ENCODE measurements around the gene MYO1A. TPM values are rescaled to one million over a fixed set of nuclear protein-coding genes. Genes with fewer than 3 reads are reported as not detected.

Gene MYO1A
- total and polyA plus RNA-seq, 10 of the 15 experiments (the other 5 are each of a cell fraction or from before 2014, with no cell fraction given), result 0.01 to 0.34 (median 0.15) TPM; not detected in 2

DNA sequence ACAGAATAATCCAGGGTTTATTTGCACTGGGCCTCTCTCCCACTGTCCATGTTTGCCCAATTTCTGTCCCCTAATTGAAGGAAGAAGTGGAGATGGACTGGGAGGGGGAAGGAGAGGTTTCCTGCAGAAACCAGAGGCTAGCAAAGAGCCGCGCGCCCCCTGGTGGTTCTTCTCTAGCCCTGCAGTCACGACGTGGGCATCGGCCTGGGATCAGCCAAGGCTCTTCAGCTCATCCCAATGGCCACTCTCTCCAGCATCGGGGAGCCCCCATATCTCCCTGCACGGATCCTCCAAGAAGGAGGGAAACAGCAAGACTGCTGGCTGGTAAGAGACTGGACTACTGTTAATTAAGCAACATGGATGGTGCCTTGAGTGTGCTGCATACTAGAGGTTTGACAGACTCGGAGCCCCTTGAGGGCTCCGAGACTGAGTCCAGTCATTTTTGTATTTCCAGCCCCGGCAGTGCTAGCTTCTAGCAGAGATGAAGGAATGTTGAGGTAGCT lies 62.3 kb downstream of the MYO1A start:
- peak; percentile 18 for FAIRE-seq
- Histone ChIP-seq H4K20me1 (ENCODE audit: control insufficient read depth, insufficient read depth) (no peaks in the 10 kb centered on the region), H3K27me3 (replicated peaks in 1 of 2; ENCODE audit: control insufficient read depth in 2 of 2, insufficient read depth in 2 of 2, low read length in 1 of 2) (no peaks in the 10 kb centered on the region), H3K4me1 (ENCODE audit: control insufficient read depth, insufficient read depth, low read length) (peaks cover 18% of the 10 kb centered on the region), H2AFZ (ENCODE audit: control insufficient read depth, low read depth, low read length) (peak overlapping the region; percentile 31; the same call in 1 of the 2 replicates), H3K9ac (ENCODE audit: control insufficient read depth, insufficient read depth, low read length) (no peak overlapping the region), H3K79me2 (ENCODE audit: control insufficient read depth, insufficient read depth, low read length) (no peaks in the 10 kb centered on the region), H3K4me3 (no peak overlapping the region), H3K4me2 (ENCODE audit: control insufficient read depth, insufficient read depth) (no peak overlapping the region), H3K9me3 (replicated peaks; ENCODE audit: control insufficient read depth, insufficient read depth, low read length) (no peaks in the 10 kb centered on the region), H3K27ac (ENCODE audit: control insufficient read depth, insufficient read depth) (no peak overlapping the region), H3K36me3 (ENCODE audit: control insufficient read depth in 2 of 2, insufficient read depth in 2 of 2, low read length in 1 of 2) (no peaks in the 10 kb centered on the region)
- ChIA-PET RAD21 (ENCODE audit: unreplicated experiment) (interaction anchor here (0.6 to 4.2 kb wide), 14 partner anchors 11 to 351 kb away, joined by 3 to 29 read pairs (median 4); partner anchors contain the start of genes HSD17B6 and STAT6), POLR2A (interaction anchor here (0.6 kb wide), 1 partner anchor 210 kb away, joined by 5 read pairs; no protein-coding TSS in a partner anchor), SMC1A (ENCODE audit: uncharacterized antibody, unreplicated experiment) (interaction anchor here (0.9 to 3.5 kb wide), 10 partner anchors 13 to 371 kb away, joined by 3 to 37 read pairs (median 8); partner anchors contain the start of genes HSD17B6 and ZBTB39), CTCF (interaction anchor here (0.6 to 4.9 kb wide), 24 partner anchors 11 to 683 kb away, joined by 3 to 144 read pairs (median 4); partner anchors contain the start of genes HSD17B6, NACA, STAT6 and ZBTB39)
- DNase-seq (ENCODE audit: low read depth, low spot score), result no peak
- BruUV-seq (replicated peaks), result no TSS peak
- intact Hi-C loops (cut with micrococcal nuclease; ENCODE audit: unreplicated experiment) (loop anchor here (1.0 kb wide), 2 partner anchors 147 to 230 kb away; no protein-coding TSS in a partner anchor), in situ Hi-C loops (cut with MboI) (loop anchor here (5.0 kb wide), 1 partner anchor 150 kb away; no protein-coding TSS in a partner anchor)
- WGBS (ENCODE audit: insufficient coverage, insufficient replicate concordance, low lambda C conversion rate, missing lambda C conversion rate), result 11% methylated on average over 11 of the region's 11 CpGs
- peak; percentile 90 for ATAC-seq
- TF ChIP-seq IKZF1 (conservative IDR thresholded peaks at IDR 0.05), result no peak
- no peak for TF ChIP-seq ETV6 (conservative IDR thresholded peaks at IDR 0.05 in 1 of 2, IDR thresholded peaks at IDR 0.05 in 1 of 2; ENCODE audit: borderline replicate concordance in 1 of 2, low read depth in 1 of 2)
- TF ChIP-seq ZSCAN29 (IDR thresholded peaks at IDR 0.05), result no peak
- TF ChIP-seq MEF2B (IDR thresholded peaks at IDR 0.05; ENCODE audit: partially characterized antibody, poor library complexity, severe bottlenecking), result no peak
- TF ChIP-seq ZNF24 (IDR thresholded peaks at IDR 0.05), result peak; percentile 6; the same call in 1 of the 2 replicates
- peak; percentile 67; the same call in 1 of the 2 replicates for TF ChIP-seq YY1 (IDR thresholded peaks at IDR 0.05; ENCODE audit: low read depth, low read length)
- TF ChIP-seq ASH2L (IDR thresholded peaks at IDR 0.05; ENCODE audit: borderline replicate concordance, low read depth), result no peak
- TF ChIP-seq IKZF2 (IDR thresholded peaks at IDR 0.05), result no peak
- TF ChIP-seq HCFC1 (IDR thresholded peaks at IDR 0.05; ENCODE audit: low read length), result no peak
- 0 out of 3 replicates have a peak, but pooled peaks have one; percentile 9 for TF ChIP-seq POU2F2 (IDR thresholded peaks at IDR 0.05; ENCODE audit: borderline replicate concordance, low read depth, low read length)
- TF ChIP-seq PAX5 (IDR thresholded peaks at IDR 0.05; ENCODE audit: borderline replicate concordance, low read depth, low read length), result no peak
- no peak for TF ChIP-seq NR2C1 (IDR thresholded peaks at IDR 0.05)
- no peak for TF ChIP-seq KLF5 (IDR thresholded peaks at IDR 0.05; ENCODE audit: partially characterized antibody)
- TF ChIP-seq, protein P1, sequence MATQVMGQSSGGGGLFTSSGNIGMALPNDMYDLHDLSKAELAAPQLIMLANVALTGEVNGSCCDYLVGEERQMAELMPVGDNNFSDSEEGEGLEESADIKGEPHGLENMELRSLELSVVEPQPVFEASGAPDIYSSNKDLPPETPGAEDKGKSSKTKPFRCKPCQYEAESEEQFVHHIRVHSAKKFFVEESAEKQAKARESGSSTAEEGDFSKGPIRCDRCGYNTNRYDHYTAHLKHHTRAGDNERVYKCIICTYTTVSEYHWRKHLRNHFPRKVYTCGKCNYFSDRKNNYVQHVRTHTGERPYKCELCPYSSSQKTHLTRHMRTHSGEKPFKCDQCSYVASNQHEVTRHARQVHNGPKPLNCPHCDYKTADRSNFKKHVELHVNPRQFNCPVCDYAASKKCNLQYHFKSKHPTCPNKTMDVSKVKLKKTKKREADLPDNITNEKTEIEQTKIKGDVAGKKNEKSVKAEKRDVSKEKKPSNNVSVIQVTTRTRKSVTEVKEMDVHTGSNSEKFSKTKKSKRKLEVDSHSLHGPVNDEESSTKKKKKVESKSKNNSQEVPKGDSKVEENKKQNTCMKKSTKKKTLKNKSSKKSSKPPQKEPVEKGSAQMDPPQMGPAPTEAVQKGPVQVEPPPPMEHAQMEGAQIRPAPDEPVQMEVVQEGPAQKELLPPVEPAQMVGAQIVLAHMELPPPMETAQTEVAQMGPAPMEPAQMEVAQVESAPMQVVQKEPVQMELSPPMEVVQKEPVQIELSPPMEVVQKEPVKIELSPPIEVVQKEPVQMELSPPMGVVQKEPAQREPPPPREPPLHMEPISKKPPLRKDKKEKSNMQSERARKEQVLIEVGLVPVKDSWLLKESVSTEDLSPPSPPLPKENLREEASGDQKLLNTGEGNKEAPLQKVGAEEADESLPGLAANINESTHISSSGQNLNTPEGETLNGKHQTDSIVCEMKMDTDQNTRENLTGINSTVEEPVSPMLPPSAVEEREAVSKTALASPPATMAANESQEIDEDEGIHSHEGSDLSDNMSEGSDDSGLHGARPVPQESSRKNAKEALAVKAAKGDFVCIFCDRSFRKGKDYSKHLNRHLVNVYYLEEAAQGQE (IDR thresholded peaks at IDR 0.05; ENCODE audit: low read depth, low read length), result no peak
- no peak for TF ChIP-seq NFYA (IDR thresholded peaks at IDR 0.05; ENCODE audit: borderline replicate concordance, low read depth, low read length)
- no peak for TF ChIP-seq PML (IDR thresholded peaks at IDR 0.05; ENCODE audit: low read length)
- TF ChIP-seq FOXK2 (IDR thresholded peaks at IDR 0.05), result no peak
- peak; percentile 88 for TF ChIP-seq RAD21 (IDR thresholded peaks at IDR 0.05; ENCODE audit: insufficient read depth, low read depth, low read length)
- TF ChIP-seq, protein P2, sequence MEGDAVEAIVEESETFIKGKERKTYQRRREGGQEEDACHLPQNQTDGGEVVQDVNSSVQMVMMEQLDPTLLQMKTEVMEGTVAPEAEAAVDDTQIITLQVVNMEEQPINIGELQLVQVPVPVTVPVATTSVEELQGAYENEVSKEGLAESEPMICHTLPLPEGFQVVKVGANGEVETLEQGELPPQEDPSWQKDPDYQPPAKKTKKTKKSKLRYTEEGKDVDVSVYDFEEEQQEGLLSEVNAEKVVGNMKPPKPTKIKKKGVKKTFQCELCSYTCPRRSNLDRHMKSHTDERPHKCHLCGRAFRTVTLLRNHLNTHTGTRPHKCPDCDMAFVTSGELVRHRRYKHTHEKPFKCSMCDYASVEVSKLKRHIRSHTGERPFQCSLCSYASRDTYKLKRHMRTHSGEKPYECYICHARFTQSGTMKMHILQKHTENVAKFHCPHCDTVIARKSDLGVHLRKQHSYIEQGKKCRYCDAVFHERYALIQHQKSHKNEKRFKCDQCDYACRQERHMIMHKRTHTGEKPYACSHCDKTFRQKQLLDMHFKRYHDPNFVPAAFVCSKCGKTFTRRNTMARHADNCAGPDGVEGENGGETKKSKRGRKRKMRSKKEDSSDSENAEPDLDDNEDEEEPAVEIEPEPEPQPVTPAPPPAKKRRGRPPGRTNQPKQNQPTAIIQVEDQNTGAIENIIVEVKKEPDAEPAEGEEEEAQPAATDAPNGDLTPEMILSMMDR (IDR thresholded peaks at IDR 0.05 in 2 of 3, conservative IDR thresholded peaks at IDR 0.05 in 1 of 3; ENCODE audit: control insufficient read depth in 2 of 3, extremely low read depth in 1 of 3, insufficient read depth in 1 of 3, low read depth in 3 of 3, low read length in 3 of 3), result peak; percentile 93 to 97 (median 96)
- no peak for TF ChIP-seq GATAD2B (conservative IDR thresholded peaks at IDR 0.05; ENCODE audit: low read depth)

All from GM12878 (cell line).